HG03565 (cell line): Measurements from ENCODE around the gene SRBD1.

Experiments used
- ATAC-seq: cut with Tn5 transposase; IDR thresholded peaks from one replicate; pipeline ENCODE4 v1.9.1; 2021; ENCODE audit warnings: mild to moderate bottlenecking, moderate library complexity; ENCODE audit not compliant: unreplicated experiment

Gene SRBD1

DNA sequence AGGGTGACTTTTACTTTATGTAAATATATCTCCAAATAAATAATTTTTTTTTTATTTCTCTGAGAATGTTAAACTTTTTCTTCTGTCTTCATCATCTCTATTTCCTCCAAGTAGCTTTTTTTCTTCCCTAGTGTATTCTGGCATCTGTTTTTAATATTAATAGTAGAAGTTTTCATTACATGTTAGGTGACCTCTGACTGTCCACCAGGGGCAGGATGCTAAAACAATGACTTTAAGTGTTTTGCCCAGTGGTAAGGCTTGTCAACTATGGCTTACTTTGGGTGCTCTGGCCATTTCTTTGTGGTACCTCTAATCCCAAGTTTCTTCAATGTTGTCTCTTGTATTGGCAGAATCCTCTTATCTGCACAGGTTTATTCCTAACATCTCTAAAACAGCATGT is 127.1 kb downstream of the SRBD1 start:
- no peak for ATAC-seq

- ATAC-seq: no peak
These were observed 133.5 kb downstream of the SRBD1 start for GRCh38 chr2:45477546-45477945.

GRCh38 chr2:45470531-45470930 is 140.5 kb downstream of the SRBD1 start:
- ATAC-seq: no peak

- ATAC-seq: peak; percentile 55
These were observed 141.6 kb downstream of the SRBD1 start for GRCh38 chr2:45469314-45470099.

DNA sequence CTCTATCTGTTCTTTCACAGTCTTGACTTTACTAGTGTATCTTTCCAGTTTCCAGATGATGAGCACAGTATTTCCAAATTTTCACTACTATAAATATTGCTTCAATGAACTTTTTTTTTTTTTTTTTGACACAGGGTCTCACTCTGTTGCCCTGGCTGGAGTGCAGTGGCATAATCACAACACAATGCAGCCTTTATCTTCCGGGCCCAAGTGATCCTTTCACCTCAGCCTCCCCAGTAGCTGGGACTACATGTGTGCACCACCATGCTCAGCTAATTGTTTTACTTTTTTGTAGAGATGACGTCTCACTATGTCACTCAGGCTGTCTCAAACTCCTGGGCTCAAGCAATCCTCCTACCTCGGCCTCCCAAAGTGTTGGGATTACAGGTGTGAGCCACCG is 142.8 kb downstream of the SRBD1 start:
- no peak for ATAC-seq

GRCh38 chr2:45466053-45466452 is 145.0 kb downstream of the SRBD1 start:
- ATAC-seq: no peak

DNA sequence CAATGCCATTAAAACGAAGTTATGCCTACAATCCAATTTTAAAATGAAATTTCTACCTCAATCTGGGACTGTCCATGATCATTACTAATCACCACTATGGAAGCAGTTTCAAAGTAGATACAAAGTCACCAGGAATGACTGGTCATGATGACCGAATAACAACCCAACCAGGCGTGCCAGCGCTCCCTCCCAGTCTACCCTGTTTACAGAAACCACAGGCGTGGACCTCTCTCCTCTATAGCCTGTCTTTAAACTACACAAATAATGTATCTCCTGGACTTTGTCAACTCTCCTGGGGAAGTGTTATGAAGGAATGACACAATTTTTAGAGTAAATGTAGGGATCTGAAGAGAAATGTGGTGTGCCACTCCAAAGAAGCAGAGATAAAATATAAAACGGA is 150.2 kb downstream of the SRBD1 start:
- ATAC-seq: no peak

DNA sequence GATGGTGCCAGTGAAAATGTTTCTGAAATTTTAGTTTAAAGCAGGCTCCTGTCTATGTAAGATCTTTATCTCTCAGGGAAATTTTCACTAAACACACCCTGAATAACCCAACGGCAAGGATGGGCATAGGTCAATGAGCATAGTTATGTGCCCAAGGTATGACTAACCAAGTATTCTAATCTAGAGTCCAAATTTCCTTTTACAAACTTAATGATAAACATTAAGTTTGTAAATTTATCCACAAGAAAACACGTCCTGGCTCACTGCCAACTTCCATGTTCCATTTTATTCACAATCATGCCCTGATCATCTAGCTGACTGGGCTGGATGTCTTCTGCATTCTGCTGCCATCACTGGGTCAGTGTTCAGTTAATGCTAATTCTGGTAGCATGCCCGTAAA is 151.2 kb downstream of the SRBD1 start:
- ATAC-seq: no peak

DNA sequence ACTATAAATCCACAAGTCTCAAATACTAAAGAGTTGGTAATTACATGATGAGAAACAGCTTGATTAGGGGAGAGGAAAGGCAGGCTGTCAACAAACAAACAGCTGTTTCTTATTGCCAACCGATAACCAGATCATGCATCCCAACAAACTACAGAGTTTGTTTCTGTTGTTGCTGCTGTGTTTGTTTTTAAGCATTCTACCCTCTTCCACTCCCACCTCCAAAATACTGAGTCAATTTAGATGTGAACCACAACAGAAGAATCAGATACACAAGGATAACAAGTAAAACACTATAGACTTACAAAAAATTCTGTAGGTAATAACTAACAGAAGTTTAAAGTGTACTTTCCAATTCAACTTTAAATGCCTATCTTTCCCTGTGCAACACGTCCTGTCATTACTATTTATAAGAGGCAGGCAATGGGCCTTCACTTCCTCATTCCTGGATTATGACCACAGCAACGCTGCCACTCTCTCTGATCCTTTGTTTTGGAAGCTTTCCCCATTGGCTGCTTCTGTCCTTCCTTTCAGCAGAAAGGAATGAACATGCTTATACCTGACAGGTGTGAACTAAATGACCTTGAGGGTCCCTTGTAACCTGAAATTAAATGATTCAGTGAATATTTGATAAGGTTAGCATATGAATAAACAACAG is 152.0 kb downstream of the SRBD1 start:
- no peak for ATAC-seq

- no peak for ATAC-seq
These were observed 153.7 kb downstream of the SRBD1 start for GRCh38 chr2:45457211-45457945.

DNA sequence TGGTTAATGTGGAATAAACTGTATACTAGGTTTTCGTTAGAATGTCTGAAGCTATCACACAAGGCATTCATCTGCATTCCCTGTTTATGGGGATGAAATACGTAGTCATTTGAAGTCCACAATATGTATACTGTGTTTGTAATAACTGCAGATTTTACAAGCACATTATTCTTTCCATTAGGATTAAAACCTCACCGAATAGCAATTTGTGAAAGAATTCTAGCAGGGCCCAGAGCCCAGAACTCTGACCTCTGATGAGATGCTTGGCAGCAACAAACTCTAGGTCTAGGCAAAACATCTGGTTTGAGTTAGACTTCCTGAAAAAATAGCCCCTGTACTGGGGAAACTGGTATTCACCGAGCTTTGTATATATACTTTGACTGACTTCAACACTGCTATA is 158.2 kb downstream of the SRBD1 start:
- no peak for ATAC-seq

DNA sequence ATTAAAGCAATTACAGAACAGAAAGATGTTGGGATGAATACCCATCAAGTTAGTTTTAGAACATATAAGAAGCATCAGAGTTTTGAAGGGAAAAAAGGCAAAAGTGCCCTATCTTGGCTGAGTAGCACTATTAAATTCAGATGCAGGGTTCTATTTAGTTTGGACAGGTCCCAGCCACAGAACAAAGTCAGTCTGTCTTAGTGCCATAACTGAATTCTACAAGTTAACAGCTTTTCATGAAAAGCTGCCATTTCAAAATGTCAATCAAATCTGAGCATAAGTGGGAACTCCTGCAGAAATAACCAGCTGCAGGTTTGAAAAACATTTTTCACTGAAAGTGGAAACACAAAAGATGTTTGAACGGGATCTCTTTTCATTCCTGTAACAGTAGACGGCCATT is 160.4 kb downstream of the SRBD1 start:
- ATAC-seq: no peak

DNA sequence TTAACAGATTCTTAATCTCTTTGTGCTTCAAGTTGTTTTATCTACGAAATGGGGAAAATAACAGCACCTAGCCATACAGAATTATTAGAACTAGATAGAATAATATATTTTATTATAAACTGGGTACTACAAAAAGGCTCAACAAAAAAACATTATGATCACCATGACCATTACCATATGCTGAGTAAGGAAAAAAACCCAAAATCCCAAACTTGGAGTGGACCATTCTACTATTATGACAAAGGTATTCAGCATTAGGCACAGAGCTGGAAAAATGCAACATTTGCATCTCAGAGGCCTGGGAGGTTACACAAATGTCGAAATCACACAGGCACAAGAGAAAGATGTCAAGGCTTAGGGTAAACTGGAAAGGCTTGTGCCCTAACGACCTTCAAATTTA is 162.8 kb downstream of the SRBD1 start:
- ATAC-seq: no peak

DNA sequence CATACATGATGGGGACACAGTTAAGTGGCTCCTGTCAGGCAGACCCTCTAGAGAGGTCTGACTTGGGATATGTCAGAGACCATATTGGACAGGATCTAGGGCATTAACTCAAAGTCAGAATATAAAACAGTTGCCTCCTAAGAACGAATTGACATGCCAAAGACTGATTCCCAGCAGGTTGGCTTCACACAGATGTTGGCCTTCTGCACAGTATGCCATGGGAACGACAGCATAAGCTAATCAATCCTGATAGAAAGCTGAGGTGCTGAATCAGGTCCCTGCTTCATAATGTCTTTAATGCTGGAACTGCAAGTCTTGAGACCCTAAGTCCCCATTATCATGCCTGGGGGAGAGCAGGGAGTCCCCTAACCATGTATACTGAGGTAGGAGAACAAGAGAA is 165.1 kb downstream of the SRBD1 start:
- ATAC-seq: no peak

DNA sequence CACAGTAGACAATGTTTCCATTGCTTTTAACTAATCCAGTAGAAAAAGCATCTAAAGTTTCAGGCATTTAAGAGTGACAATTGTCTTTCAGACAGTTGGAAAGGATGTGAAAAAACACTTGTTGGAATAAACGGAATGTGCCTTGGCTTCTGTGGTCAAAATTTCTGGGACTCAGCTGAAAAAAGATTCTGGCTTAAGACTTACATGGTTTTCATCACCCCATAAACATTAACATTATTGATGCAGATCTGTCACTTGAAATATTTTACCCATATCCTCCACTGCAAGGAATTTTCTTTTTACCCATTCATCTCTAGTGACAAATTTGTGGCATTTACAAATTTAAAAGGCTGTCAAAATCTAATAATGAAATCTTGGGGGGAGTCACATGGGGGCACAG is 166.0 kb downstream of the SRBD1 start:
- ATAC-seq: no peak

- ATAC-seq: no peak
These were observed 168.1 kb downstream of the SRBD1 start for GRCh38 chr2:45443012-45443411.

DNA sequence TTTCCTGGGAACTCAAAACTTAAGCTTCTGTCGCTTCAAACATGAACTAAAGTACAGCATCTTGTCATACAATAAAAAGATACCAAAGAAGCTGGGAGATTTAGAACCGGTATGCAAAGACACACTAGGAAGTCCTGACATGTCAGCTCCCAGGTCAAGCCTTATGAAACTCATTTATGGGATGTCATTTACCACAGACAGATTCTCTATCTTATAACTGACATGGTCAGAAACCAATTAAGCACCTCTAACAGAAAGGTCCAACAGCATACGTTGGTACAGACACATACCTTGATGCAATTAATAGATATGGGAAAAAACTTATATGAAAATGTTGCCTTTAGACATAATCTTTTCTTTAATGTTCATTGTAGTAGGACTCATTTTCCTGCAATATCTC is 169.0 kb downstream of the SRBD1 start:
- ATAC-seq: no peak

DNA sequence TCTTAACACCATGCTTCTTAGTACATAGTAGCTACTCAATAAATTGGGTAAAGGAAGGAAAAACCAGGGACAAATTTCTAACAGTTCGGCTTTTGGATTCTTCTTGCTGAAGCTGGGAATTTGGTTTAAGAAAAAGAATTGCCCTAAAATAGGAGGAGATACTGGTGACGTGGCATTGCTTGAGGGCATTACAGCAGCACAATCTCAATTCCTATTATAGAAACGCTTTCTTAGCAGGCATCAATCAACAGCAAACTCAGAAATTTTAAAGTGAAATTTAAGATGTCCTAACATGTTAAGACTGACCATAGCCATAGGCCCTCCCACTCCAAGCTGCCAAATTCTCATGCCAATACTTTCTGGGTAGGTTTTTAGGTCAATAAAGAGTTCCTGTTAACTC is 169.5 kb downstream of the SRBD1 start:
- ATAC-seq: no peak

DNA sequence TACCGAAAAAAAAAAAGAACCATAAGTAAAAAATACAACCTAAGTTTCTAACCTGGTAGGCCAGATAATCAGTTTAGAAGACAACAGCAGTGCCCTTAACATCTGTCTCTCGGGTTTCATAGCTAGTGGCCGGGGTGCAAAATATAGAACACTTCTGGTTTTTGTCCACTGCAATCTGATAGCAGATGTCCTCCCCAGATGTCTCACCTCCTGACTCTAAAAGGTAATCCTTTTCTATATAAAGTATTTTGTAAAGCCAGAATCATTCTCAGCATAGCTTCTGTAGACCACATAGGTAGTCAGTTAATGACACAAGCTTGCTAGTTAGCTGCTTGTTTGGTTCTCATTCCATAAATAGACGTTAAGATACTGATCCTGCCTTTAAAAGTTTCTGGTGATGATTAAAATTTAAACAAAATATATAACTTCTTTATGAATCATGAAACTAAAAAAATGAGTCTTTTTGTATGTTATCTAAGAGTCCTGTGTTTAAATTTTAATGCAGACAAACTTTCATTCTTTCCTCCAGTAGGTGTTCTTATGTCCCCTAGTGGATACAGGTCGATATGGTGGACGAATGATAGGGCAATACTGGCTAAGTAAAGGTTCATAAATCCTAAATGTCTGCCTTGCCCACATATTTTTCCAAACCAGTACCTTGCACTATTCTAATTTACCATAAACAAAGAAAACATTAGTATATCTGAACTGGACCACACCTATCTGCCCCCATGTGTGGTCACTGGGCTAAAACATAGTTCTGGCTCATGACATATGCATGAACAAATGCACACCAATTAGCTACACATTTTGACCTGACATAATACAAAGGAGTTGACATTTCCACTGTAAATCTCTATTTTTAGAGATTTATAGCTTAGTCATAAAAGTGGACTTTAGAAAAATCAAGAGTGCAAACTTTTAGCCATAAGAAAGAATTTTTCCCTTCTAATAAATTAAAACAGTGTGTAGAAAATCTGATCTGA is 171.0 kb downstream of the SRBD1 start:
- peak; percentile 38 for ATAC-seq

GRCh38 chr2:45438872-45439665 is 172.0 kb downstream of the SRBD1 start:
- ATAC-seq: no peak
